Measurements from ENCODE around the gene TNNT1.
"Not testable (repeated sequence)": the region's sequence is repeated elsewhere in the genome, so short reads cannot be mapped to it uniquely, and the experiment has no call there.

The TNNT1 gene

DNA sequence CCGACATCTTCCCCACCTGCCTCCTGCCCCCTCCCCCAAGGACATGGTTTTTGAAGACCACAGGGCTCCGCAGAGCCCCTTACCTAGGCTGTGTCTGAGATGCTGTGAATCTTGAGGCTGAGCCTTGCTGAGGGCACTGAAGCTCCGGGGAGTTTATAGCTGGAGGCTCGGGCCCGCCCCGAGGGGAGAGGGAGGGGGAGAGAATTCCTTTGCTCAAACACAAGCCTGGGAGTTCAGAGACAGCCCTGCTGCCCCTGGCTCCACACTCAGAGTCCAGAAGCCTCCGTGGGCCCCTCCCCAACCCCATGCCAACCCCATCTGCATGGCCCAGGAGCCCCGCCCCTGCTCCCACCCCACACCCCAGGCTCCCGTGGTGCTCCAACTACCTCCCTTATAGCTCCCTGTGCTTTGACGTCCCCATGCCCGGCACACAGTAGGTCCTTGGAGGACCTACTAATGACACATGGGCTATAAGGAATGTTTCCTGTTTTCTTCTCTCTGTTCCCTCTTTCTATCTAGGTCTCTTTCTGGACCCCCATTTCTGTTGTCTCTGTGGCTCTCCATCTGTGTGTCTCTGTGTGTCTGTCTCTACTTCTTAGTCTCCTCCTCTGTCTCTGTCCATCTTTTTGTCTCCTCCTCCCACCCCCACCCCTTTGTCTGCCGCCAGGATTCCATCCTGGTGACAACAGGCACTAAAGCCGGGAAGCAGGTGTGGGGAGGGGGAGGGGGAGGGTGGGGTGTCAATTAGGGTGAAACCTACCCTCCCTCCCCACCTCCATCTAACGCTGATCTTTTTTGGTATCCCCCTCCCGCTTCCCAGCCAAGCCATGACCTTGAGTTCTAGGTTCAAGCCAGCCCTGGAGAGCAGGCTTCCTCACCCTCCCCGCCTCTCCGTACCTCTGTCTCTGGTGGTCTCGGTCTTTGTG lies at the start of gene TNNT1:
Gene TNNT1, minus strand, starts transcription at position 129 of the 926 bp plus-strand sequence. CDS start 2,049 bp downstream, outside the sequence.
- DNase-seq: no peak

DNA sequence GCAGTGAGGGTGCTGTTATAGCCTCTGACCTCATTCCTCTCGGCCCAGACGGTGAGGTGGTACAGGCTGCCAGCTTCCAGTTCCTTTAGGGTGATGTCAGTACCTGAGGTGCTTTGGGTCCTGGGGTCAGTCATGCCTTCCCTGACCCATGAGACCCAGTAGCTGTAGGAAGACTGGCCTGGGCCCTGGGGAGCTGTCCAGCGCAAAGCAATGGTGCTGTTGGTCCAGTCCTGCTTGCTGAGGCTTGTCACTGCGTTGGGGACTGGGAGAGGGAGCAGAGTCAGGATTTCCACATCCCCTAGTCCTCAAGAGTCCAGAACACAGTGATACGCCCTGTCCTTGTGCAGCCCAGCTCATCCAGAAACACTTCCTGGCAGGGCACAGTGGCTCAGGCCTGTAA lies 49.6 kb upstream of the TNNT1 start:
- DNase-seq: no peak

GRCh38 chr19:55197528-55197927 lies 48.5 kb upstream of the TNNT1 start:
- DNase-seq: no peak

DNA sequence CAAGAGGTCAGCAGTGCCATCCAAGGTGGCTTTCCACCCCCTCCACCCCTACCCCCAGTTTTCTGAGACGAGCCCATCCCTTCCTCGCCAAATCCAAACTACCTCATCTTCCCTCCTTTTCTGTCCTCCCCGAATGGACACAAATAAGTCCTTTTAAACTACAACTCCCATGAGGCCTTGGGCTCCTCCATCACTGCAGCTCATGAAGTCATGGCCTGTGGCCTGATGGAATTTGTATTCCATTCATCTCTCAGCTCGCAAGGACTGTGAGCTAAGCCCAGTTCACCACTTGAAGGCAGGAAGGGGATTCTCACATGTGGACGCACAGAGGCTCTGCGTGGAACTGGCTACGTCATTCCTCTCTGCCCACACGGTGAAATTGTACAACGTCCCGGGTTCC lies 47.8 kb upstream of the TNNT1 start:
- no peak for DNase-seq

DNA sequence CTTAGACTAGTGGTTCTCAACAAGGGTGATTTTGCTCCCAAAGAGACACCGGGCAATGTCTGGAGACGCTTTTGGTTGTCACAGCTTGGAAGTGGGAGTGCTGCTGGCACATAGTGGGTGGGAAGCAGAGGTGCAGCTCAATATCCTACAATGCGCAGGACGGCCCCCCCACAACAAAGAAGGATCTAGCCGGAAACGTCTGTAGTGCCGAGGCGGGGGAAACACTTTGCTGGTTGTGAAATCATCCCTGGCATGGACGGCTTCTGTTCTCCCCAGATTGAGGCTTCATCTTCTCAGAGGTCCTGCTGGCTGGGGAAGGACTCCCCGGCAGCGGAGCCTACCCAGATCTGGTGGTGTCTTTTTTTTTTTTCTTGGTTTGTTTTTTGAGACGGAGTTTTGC lies 44.5 kb upstream of the TNNT1 start:
- no peak for DNase-seq

- no peak for DNase-seq
Measured at GRCh38 chr19:55189403-55189835, 40.4 kb upstream of the TNNT1 start.

GRCh38 chr19:55188625-55189024 lies 39.6 kb upstream of the TNNT1 start:
- no peak for DNase-seq

DNA sequence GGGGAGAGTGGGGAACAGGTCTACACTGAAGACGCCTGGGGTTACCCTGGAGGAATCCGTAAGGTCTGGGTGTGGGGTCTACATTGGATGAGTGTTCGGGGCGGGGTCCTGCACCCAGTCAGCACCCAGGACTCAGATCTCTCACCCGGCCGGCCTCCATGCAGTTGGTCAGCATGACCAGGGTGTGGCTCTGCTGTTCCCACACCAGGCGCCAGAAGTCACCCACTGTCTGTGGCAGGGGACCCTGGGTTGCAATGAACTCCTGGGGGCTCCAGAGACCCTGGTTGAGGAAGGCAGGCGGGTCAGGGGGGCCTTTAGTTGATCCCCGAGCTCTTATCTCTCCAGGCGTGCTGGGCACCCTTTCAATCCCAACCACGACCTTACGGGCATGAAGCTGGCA lies 37.1 kb upstream of the TNNT1 start:
- DNase-seq: no peak

DNA sequence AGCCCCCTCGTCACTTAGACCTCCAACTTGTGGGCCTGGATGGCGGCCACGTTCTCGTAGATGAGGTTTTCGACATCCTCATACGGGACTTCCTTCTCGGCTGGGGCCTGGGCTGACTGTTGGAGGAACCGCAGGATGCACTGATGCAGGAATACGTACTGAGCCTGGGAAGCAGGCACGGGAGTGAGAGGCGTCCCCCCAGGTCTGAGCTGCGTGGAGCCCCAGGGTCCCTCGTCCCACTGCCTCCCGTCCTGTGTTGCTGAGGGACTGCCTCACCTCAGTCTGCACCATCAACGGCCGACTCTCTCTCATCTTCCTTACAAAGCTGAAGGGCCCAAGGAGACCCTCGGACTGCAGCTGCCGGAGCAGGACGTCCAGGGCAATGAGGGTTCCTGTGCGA lies 32.7 kb upstream of the TNNT1 start:
- no peak for DNase-seq

GRCh38 chr19:55179606-55180484 lies 30.8 kb upstream of the TNNT1 start, which contains the start of gene SYT5:
Gene SYT5, minus strand, starts transcription at chr19:55180289. Its CDS starts 1,248 bp downstream, at chr19:55179041.
- DNase-seq: peak; percentile 63

DNA sequence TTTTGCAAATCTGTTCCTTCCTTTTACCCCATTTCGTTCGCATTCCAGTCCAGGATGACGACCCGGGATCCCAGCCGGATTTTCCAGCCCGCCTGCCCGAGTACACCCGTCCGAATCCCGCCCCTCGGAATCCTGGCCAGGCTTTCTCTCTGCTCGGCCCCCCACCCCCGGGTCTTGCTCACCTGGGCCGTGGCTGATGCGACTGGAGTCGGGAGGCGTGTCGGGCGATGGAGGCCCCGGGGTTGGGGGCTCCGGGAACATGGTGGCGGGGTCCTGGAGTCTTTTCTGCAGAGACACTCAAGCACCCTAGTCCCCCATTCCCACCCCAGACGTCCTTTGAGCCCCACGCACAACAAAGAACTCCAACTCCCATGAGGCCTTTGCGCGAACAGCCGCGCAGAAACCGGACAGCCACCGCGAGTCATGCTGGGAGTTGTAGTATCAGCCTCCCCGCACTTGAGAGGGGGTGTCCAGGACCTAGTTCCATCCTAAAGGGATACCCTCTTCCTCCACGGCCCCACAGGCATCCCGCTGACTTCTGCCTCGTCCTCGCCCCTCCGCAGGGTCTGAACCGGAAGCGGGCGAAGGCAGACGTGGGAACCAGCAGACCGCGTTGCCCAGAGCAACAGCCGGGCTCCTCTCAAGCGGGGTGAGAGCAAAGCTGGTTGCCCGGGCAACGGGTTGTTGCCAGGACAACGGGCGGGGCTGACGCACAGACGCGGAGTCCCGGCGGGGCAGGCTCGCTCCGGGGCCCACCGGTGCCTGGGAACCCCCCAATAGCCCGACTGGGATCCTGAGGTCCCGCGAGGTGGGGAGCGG lies 30.0 kb upstream of the TNNT1 start:
- peak; percentile 95 for DNase-seq

GRCh38 chr19:55176076-55176475 lies 27.1 kb upstream of the TNNT1 start:
- no peak for DNase-seq

GRCh38 chr19:55175117-55175867 lies 26.3 kb upstream of the TNNT1 start:
- DNase-seq: no peak

DNA sequence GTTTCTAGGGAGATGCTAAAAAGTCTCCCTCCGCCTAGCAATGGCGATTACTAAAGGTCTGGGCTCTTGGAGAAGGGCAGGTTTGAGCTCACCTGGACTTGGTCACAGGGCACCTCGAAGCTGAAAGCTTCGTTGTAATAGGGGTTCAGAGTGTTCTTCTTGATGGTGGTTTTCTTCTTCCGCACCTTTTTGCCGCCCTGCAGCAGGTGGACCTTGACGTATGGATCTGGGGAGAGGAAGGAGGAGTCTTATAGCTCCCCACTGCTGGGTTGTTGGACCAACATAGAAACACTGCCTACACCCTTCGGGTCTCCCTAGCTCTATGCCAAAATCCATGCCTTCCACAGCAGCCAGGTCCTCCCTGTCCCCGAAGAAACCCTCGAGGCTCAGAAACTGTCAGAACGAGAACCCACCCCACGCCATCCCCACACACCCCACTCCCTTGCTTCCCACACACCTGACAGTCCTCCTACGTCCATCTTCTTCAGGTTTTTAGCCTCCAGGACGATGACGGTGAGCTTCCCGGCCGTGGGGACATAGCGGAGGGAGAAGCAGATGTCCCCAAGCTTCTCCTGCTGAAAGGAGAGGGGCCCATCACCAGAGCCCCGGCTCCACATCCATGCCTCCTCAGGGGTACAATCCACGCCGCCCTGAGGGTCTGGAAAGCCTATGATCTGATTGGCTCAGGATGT lies 25.6 kb upstream of the TNNT1 start:
- no peak for DNase-seq

- peak; percentile 27 for DNase-seq
Measured at GRCh38 chr19:55173714-55174409, 24.9 kb upstream of the TNNT1 start.

DNA sequence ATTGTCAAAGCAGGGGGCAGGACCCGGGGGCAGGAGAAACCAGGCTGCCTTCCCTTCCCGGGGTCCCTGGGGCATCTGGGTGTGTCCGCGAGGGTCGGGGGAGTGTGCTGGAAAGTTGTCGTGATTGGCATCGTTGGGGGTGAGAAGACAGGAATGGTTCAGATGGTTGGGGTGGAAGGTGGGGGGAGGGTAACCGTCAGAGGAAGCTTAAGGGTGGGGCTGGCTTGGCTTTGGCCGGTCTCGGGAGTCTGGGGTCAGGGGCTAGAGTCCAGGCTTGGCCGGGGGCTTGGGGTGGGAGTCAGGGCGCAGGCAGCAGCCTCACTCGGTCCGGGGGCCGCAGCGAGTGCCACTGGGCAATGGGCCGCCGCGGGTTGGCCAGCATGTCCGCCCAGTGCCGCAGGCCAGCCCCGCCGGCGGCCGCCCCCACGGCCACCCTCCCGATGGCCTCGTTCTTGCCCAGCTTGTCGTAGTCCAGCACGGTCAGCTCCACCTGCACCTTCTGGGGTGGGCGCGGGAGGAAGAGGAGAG lies 24.2 kb upstream of the TNNT1 start:
- DNase-seq: no peak

- DNase-seq: no peak
Measured at GRCh38 chr19:55172741-55173140, 23.7 kb upstream of the TNNT1 start.

- not testable (repeated sequence) for DNase-seq
Measured at GRCh38 chr19:55172318-55172717, 23.3 kb upstream of the TNNT1 start.

DNA sequence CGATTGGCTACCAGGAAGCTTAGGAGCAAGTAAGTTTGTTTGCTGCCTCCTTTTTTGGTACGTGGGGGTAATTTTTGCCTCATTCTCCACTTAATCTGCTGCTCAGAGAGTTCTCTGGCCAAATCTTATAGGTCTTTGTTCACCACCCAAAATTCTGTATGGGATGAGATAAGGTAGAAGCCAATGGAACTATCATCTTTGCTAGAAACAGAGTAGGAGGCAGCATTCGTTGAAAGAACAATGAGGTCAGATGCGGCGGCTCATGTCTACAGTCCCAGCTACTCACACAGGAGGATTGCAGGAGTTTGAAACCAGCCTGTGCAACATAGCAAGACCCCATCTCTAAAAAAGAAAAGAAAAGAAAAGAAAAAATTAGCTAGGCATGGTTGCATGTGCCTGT lies 22.4 kb upstream of the TNNT1 start:
- no peak for DNase-seq

DNA sequence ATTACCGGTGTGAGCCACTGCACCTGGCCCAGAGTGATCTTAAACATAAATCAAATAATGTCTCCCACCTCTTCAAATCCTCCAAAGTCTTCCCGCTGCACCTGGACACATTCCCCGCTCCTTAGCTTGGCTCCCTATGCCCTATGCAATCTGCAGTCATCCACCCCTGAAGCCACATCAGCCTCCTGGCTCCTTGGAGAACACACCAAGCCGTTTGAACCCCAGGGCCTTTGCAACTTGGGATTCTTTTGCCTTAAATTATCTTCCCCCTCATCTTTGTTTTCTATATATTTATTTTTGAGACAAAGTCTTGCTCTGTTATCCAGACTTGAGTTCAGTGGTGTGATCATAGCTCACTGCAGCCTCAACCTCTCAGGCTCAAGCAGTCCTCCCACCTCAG lies 20.1 kb upstream of the TNNT1 start:
- no peak for DNase-seq

Measured in CD4-positive, alpha-beta T cell treated with Interleukin-17A for 1 hour (primary cell).